MCF 10A (cell line): ENCODE data around the gene PAX5. TPM values are rescaled to one million over a fixed set of nuclear protein-coding genes. Genes with fewer than 3 reads are reported as not detected.

Source experiments
- BruUV-seq: library from RNA; stranded (reverse); fragments of 400-500 nt; replicated peaks from 2 replicates; lab custom pipeline; 2021; lab: Mats Ljungman, UMichigan
- CTCF ChIA-PET: fragments of 300-600 bp; sonication (Branson Sonifier 250); formaldehyde crosslinking; extraction: SDS; loops from one replicate; lab custom pipeline; 2021; ENCODE audit warnings: antibody characterized with exemption, inconsistent platforms; lab: Yijun Ruan, JAX
- POLR2A ChIA-PET: fragments of 300-600, 350-650 bp; sonication (Branson Sonifier 250); formaldehyde crosslinking; extraction: SDS; loops from one replicate; lab custom pipeline; 2020; ENCODE audit warnings: antibody characterized with exemption, inconsistent platforms; lab: Yijun Ruan, JAX
- DNase-seq: peaks from one replicate; pipeline ENCODE4 v3.0.0-alpha.2; 2018; ENCODE audit not compliant: unreplicated experiment
- H3K27ac Mint-ChIP-seq: one replicate; pipeline ENCODE4 v1.8.0; 2022; ENCODE audit warnings: mild to moderate bottlenecking, low read depth, mixed read lengths; ENCODE audit not compliant: unreplicated experiment
- H3K27me3 Mint-ChIP-seq: one replicate; pipeline ENCODE4 v1.8.0; 2022; ENCODE audit warnings: mixed read lengths; ENCODE audit not compliant: insufficient read depth, unreplicated experiment
- H3K36me3 Mint-ChIP-seq: one replicate; pipeline ENCODE4 v1.8.0; 2022; ENCODE audit warnings: mild to moderate bottlenecking, moderate library complexity, mixed read lengths; ENCODE audit not compliant: insufficient read depth, unreplicated experiment
- H3K4me1 Mint-ChIP-seq: one replicate; pipeline ENCODE4 v1.8.0; 2022; ENCODE audit warnings: mixed read lengths; ENCODE audit not compliant: insufficient read depth, unreplicated experiment
- H3K4me3 Mint-ChIP-seq: one replicate; pipeline ENCODE4 v1.8.0; 2022; ENCODE audit warnings: mild to moderate bottlenecking, moderate library complexity, mixed read lengths; ENCODE audit not compliant: unreplicated experiment
- H3K9me3 Mint-ChIP-seq: one replicate; pipeline ENCODE4 v1.8.0; 2022; ENCODE audit warnings: mixed read lengths; ENCODE audit not compliant: unreplicated experiment
- intact Hi-C: fragments of 100-400 bp; cut with micrococcal nuclease; formaldehyde crosslinking; loops from 2 replicates; pipeline ENCODE4 v1.14.1; 2022
- total RNA-seq: library from RNA; stranded (reverse); gene quantifications from 2 replicates; pipeline ENCODE4 v1.2.3, GENCODE V29; 2022
- TF ChIP-seq, protein P1 (sequence below): fragments of 200-600 bp; IDR thresholded peaks from one replicate; pipeline ENCODE4 v1.8.0; 2022; ENCODE audit warnings: antibody characterized with exemption, mild to moderate bottlenecking; ENCODE audit not compliant: unreplicated experiment

PAX5 gene
- total RNA-seq, 1 experiment from 2014 or later: not detected

DNA sequence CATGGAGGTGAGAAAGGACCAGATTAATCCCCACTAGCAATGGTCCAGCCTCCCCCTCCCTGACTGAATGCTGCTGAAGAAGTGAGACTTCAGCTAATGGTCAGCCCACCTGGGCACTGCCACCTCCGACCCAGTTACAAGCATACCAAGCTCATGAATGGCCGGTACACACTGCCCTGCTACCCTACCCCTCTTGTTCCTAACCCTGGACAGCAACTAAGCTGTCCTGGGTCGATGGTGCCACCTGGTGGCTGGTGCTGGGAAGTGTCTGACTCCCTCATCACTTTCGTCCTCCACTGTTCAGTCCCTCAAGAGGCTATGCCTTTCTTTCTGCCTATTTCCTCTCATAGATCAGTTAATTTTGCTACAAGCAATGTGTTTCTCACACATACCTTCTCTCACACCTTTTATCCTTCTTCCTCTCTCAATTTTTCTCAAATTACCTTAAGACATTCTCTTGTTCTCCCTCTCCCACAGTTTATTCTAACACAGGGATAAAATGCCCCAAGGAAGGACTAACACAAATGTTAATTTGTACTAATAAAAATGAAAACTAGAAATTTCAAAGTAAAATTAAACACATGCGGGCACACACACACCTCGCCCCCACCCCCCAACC, 42.4 kb downstream of the PAX5 start:
- no peak overlapping the region for H3K4me3 Mint-ChIP-seq
- no peaks in the 10 kb centered on the region for H3K36me3 Mint-ChIP-seq
- H3K27ac Mint-ChIP-seq: no peak overlapping the region
- H3K4me1 Mint-ChIP-seq: peaks cover 17% of the 10 kb centered on the region
- peaks cover 16% of the 10 kb centered on the region for H3K9me3 Mint-ChIP-seq
- H3K27me3 Mint-ChIP-seq: peaks cover 45% of the 10 kb centered on the region
- BruUV-seq: no TSS peak
- peak; percentile 52 for DNase-seq
- TF ChIP-seq, protein P1, sequence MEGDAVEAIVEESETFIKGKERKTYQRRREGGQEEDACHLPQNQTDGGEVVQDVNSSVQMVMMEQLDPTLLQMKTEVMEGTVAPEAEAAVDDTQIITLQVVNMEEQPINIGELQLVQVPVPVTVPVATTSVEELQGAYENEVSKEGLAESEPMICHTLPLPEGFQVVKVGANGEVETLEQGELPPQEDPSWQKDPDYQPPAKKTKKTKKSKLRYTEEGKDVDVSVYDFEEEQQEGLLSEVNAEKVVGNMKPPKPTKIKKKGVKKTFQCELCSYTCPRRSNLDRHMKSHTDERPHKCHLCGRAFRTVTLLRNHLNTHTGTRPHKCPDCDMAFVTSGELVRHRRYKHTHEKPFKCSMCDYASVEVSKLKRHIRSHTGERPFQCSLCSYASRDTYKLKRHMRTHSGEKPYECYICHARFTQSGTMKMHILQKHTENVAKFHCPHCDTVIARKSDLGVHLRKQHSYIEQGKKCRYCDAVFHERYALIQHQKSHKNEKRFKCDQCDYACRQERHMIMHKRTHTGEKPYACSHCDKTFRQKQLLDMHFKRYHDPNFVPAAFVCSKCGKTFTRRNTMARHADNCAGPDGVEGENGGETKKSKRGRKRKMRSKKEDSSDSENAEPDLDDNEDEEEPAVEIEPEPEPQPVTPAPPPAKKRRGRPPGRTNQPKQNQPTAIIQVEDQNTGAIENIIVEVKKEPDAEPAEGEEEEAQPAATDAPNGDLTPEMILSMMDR: peak; percentile 71
- intact Hi-C loops: loop anchor here (1.0 to 10.0 kb wide), 4 partner anchors 118 to 423 kb away; no protein-coding TSS in a partner anchor
- ChIA-PET POLR2A (interaction anchor here (1.0 kb wide), 1 partner anchor 15 kb away, joined by 5 read pairs; no protein-coding TSS in a partner anchor), CTCF (interaction anchor here (0.5 to 8.6 kb wide), 20 partner anchors 8 to 1461 kb away, joined by 3 to 128 read pairs (median 3); no protein-coding TSS in a partner anchor)

DNA sequence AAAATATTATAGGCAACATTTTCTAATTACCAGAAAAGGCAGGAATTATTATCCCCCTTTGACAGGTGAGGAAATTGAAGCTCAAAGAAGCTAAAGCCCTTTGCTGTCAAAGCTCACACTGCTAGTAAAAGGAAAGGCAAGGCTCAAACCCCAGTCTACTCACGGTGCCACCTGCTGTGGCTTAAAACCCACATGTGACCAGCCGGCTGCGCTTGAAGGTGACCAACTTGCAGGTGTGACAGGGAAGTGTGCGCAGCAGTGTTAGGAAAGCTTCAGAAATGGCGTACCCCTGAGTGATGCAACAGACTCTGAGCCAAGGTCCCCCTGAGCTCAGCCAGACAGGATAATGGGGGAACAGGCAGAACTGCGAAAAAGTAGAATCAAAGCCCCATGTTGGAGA, 45.2 kb downstream of the PAX5 start:
- Mint-ChIP-seq H3K4me1 (peaks cover 6% of the 10 kb centered on the region), H3K27ac (no peak overlapping the region), H3K27me3 (peaks cover 68% of the 10 kb centered on the region), H3K4me3 (no peak overlapping the region), H3K36me3 (no peaks in the 10 kb centered on the region), H3K9me3 (peaks cover 16% of the 10 kb centered on the region)
- intact Hi-C loops: no loop called here
- TF ChIP-seq, protein P1: no peak
- CTCF ChIA-PET: interaction anchor here (0.5 to 8.6 kb wide), 5 partner anchors 9 to 131 kb away, joined by 3 to 128 read pairs (median 4); partner anchors contain the start of gene ZCCHC7
- POLR2A ChIA-PET: no interaction called here
- DNase-seq: no peak
- no TSS peak for BruUV-seq

DNA sequence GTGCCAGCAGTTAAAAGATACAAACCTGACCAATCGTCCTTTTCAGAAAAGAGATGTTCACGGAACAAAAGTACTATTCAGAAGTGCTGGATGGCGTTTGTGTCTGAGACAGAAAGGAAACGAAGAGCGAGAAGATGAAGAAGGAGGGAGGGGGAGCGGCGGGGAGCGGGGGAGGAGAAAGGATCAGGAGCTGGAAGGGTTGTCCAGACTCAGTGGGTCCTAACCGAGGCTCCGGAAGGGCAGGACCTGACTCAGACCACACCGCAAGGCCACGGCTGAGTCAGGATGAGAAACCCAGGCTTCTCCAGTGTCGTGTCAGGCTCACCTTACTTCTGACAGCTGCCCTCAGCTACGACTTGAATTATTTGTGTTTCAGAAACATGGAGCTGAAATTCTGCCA, 46.2 kb downstream of the PAX5 start:
- POLR2A ChIA-PET: no interaction called here
- Mint-ChIP-seq H3K4me3 (no peak overlapping the region), H3K36me3 (no peaks in the 10 kb centered on the region), H3K27ac (no peak overlapping the region), H3K27me3 (peaks cover 73% of the 10 kb centered on the region), H3K9me3 (peaks cover 16% of the 10 kb centered on the region), H3K4me1 (peaks cover 6% of the 10 kb centered on the region)
- CTCF ChIA-PET: interaction anchor here (0.6 to 8.6 kb wide), 4 partner anchors 9 to 581 kb away, joined by 3 to 128 read pairs (median 4); no protein-coding TSS in a partner anchor
- intact Hi-C loops: no loop called here
- TF ChIP-seq, protein P1: no peak
- no TSS peak for BruUV-seq
- DNase-seq: peak; percentile 30

DNA sequence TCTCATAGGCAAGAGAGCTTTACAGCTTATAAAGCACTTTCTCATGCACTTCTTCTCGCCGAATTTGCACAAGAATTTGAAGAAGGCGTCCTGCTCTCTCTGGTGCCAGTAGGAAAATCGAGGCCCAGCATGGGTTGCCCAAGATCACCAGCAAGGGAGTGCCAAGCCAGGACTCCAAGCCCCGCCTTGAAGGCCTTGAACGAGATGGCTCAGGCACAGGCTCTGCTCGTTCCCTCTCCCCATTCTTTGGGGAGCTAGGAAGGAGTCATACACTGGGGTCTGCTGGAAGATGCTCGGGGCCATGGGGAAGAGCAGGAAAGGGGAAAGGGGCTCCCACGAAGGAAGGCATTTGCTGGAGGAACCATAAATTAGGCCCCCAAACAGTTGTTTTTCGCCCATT, 46.7 kb downstream of the PAX5 start:
- Mint-ChIP-seq H3K27me3 (peaks cover 70% of the 10 kb centered on the region), H3K4me1 (peaks cover 6% of the 10 kb centered on the region), H3K9me3 (peaks cover 16% of the 10 kb centered on the region), H3K36me3 (no peaks in the 10 kb centered on the region), H3K27ac (no peak overlapping the region), H3K4me3 (no peak overlapping the region)
- CTCF ChIA-PET: interaction anchor here (1.5 to 8.6 kb wide), 2 partner anchors 9 to 114 kb away, joined by 4 to 128 read pairs; no protein-coding TSS in a partner anchor
- intact Hi-C loops: no loop called here
- TF ChIP-seq, protein P1: no peak
- no peak for DNase-seq
- POLR2A ChIA-PET: no interaction called here
- BruUV-seq: no TSS peak
